NCI-H2029 (cell line): ENCODE results near the gene PAPOLB.

ENCODE experiments used
- DNase-seq: peaks from one replicate; lab custom pipeline; 2025; lab: John Stamatoyannopoulos, UW

Gene PAPOLB

GRCh38 chr7:4842319-4843064, 19.3 kb downstream of the PAPOLB start:
- no peak for DNase-seq

GRCh38 chr7:4841836-4842235, 20.0 kb downstream of the PAPOLB start:
- DNase-seq: no peak

- DNase-seq: no peak
These were observed 20.6 kb downstream of the PAPOLB start for GRCh38 chr7:4841007-4841784.

GRCh38 chr7:4840079-4840501, 21.7 kb downstream of the PAPOLB start:
- DNase-seq: no peak

- DNase-seq: no peak
These were observed 23.1 kb downstream of the PAPOLB start for GRCh38 chr7:4838626-4839334.

- no peak for DNase-seq
These were observed 23.8 kb downstream of the PAPOLB start for GRCh38 chr7:4837803-4838625.

- no peak for DNase-seq
These were observed 24.6 kb downstream of the PAPOLB start for GRCh38 chr7:4837041-4837802.

GRCh38 chr7:4836206-4836661, 25.6 kb downstream of the PAPOLB start:
- DNase-seq: no peak

- DNase-seq: no peak
These were observed 26.2 kb downstream of the PAPOLB start for GRCh38 chr7:4835398-4836205.

GRCh38 chr7:4834601-4835397, 27.0 kb downstream of the PAPOLB start:
- no peak for DNase-seq

GRCh38 chr7:4833691-4834600, 27.9 kb downstream of the PAPOLB start:
- no peak for DNase-seq

- DNase-seq: no peak
These were observed 28.7 kb downstream of the PAPOLB start for GRCh38 chr7:4833176-4833575.

GRCh38 chr7:4832711-4833110, 29.1 kb downstream of the PAPOLB start:
- DNase-seq: no peak

- DNase-seq: no peak
These were observed 29.9 kb downstream of the PAPOLB start for GRCh38 chr7:4831723-4832495.

GRCh38 chr7:4830176-4830575, 31.7 kb downstream of the PAPOLB start:
- peak; percentile 61 for DNase-seq

- no peak for DNase-seq
These were observed 33.0 kb downstream of the PAPOLB start for GRCh38 chr7:4828720-4829383.

GRCh38 chr7:4825081-4825480, 36.7 kb downstream of the PAPOLB start:
- DNase-seq: no peak
